ENCODE measurements around the gene IREB2. TPM values are rescaled to one million over a fixed set of nuclear protein-coding genes. Genes with fewer than 3 reads are reported as not detected.
A peak's percentile ranks its signal among the peaks of the same experiment; 100 is the strongest.
"Not testable (repeated sequence)": the region's sequence is repeated elsewhere in the genome, so short reads cannot be mapped to it uniquely, and the experiment has no call there.

The IREB2 gene
- total and polyA plus RNA-seq, 10 donors = 8.6 to 92.6 (median 66.8) TPM

- intact Hi-C loops (cut with DNase I; ENCODE audit: low total_unique reads) = no loop called here
- Histone ChIP-seq H3K27me3 (replicated peaks in 1 of 7) (no peaks in the 10 kb centered on the region), H3K36me3 (no peaks in the 10 kb centered on the region), H3K4me3 (no peak overlapping the region), H3K27ac (no peak overlapping the region), H3K4me1 (no peaks in the 10 kb centered on the region), H3K9me3 (no peaks in the 10 kb centered on the region)
- TF ChIP-seq POLR2A (IDR thresholded peaks at IDR 0.05) = no peak
- TF ChIP-seq POLR2AphosphoS5 (IDR thresholded peaks at IDR 0.05) = no peak
- TF ChIP-seq CTCF (IDR thresholded peaks at IDR 0.05 in 8 of 11, conservative IDR thresholded peaks at IDR 0.05 in 3 of 11) = no peak
- WGBS, 5 donors = 65 to 78% (median 73%) methylated on average over 2 of the region's 2 CpGs
- DNase-seq = no peak
Observed at GRCh38 chr15:78533331-78533730, 95.3 kb downstream of the IREB2 start.

DNA sequence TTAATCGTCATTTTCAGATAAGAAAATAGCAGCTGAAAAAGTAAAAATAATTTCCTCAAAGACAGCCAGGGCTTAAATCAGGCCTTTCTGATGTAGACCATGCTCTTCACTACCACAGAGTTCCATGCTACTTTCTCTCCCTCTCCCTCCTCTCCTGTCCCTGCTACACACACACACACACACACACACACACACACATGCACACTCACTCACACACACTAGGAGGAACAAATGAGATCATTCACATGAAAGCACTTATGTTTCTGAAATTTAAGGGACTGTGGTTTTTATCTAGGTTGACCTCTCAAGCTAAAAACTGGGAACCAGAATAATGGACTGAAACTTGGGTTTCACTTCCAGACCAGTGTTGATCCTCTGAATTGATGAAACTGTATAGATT lies 98.1 kb downstream of the IREB2 start:
- Histone ChIP-seq H3K9me3 (no peaks in the 10 kb centered on the region), H3K36me3 (no peaks in the 10 kb centered on the region), H3K4me1 (peaks cover 0 to 13% (median 7%) of the 10 kb centered on the region in 6 donors), H3K27ac (no peak overlapping the region), H3K4me3 (no peak overlapping the region), H3K27me3 (replicated peaks in 1 of 7) (no peaks in the 10 kb centered on the region)
- 93 to 100% (median 95%) methylated on average over 1 of the region's 1 CpG for WGBS, 5 donors
- no peak for DNase-seq
- no peak for TF ChIP-seq POLR2A (IDR thresholded peaks at IDR 0.05)
- intact Hi-C loops (cut with DNase I; ENCODE audit: low total_unique reads) = no loop called here

DNA sequence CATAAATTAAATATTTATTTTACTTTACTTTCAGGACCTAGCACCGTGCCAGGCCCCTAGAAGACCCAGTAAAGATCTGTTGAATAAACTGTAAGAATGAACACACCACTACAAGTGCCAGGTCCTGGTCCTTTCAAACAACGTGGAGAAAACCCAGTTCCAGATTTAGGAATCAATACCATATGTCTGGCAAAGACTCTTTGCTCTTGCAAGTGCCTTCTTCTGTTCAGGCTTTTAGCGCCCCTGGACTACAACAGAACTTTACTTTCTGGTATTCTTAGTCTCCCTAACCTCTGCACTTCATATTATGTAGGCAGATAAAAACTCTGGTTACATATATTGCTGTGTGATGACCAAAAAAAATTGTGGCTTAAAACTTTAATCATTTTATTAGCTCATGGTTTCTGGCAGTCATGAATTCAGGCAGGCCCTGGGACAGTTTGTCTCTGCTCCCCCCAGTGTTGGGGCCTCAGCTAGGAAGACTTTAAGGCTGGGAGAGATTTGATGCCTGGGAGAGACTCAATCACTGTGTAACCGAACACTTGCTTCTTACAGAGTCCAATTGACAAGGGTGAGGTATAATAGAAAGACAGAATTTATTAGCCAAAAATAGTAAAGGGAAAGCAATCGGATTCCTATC lies 99.4 kb downstream of the IREB2 start:
- Histone ChIP-seq H3K27ac (no peak overlapping the region), H3K4me3 (no peak overlapping the region)
- 88 to 96% (median 91%) methylated on average over 5 of the region's 5 CpGs for WGBS, 5 donors

DNA sequence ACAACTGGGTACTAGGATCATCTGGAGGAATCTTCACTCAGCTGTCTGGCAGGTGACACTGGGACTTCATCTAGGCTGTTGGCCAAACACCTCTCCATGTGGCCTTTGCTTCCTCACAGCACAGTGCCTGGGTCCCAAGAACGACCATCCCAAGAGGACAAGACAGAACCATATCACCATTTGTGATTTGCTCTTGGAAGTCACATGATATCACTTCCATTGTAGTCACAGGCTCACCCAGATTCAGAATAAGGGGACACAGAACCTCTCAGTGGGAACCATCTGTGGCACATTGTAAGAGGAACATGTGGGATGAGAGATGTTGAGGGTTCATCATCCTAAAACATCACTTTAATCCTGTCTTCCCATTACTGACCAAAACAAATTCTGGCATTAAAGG lies 100.3 kb downstream of the IREB2 start:
- peaks cover 14 to 35% (median 29%) of the 10 kb centered on the region in 6 donors for H3K4me1 ChIP-seq
- TF ChIP-seq CTCF (IDR thresholded peaks at IDR 0.05 in 8 of 11, conservative IDR thresholded peaks at IDR 0.05 in 3 of 11) (no peak), POLR2A (IDR thresholded peaks at IDR 0.05) (no peak), POLR2AphosphoS5 (IDR thresholded peaks at IDR 0.05) (no peak)
- no peak overlapping the region for H3K27ac ChIP-seq
- no peak overlapping the region for H3K4me3 ChIP-seq
- intact Hi-C loops (cut with DNase I; ENCODE audit: low total_unique reads) = no loop called here
- H3K36me3 ChIP-seq = peaks cover 0 to 16% (median 10%) of the 10 kb centered on the region in 6 donors
- H3K9me3 ChIP-seq = no peaks in the 10 kb centered on the region
- DNase-seq = no peak
- 67 to 96% (median 88%) methylated on average over 1 of the region's 1 CpG for WGBS, 5 donors
- no peaks in the 10 kb centered on the region for H3K27me3 ChIP-seq (replicated peaks in 1 of 7)

More for the DNA sequence above, 99.4 kb downstream of the IREB2 start:
- intact Hi-C loops (cut with DNase I; ENCODE audit: low total_unique reads) = no loop called here
- Histone ChIP-seq H3K36me3 (peaks cover 0 to 7% (median 1%) of the 10 kb centered on the region in 6 donors), H3K4me1 (peaks cover 11 to 25% (median 20%) of the 10 kb centered on the region in 6 donors), H3K9me3 (no peaks in the 10 kb centered on the region), H3K27me3 (replicated peaks in 1 of 7) (no peaks in the 10 kb centered on the region)
- no peak for TF ChIP-seq POLR2A (IDR thresholded peaks at IDR 0.05)
- no peak for TF ChIP-seq CTCF (IDR thresholded peaks at IDR 0.05 in 8 of 11, conservative IDR thresholded peaks at IDR 0.05 in 3 of 11)
- TF ChIP-seq POLR2AphosphoS5 (IDR thresholded peaks at IDR 0.05) = no peak
- no peak for DNase-seq

DNA sequence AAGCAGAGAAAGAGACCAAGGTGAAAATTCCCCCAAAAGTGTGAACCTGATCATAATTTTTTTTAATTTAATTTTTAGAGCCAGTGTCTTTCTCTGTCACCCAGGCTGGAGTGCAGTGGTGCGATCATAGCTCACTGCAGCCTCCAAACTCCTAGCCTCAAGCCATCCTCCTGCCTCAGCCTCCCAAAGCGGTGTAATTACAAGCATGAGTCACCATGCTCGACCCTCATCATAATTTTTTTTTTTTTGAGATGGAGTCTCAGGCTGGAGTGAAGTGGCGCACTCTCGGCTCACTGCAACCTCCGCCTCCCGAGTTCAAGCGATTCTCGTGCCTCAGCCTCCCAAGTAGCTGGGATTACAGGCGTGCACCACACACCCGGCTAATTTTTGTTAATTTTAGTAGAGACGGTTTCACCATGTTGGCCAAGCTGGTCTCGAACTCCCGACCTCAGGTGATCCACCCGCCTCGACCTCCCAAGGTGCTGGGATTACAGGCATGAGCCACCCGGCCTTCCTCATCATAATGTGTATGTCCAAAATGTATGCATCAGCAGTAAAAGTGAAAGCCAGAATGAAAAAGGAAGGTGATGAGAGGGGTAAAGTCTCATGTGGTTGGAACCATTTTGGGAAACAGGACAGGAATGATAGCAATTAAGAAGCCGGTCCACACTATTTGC lies 101.6 kb downstream of the IREB2 start:
- H3K9me3 ChIP-seq; intact Hi-C loops (cut with DNase I; ENCODE audit: low total_unique reads); H3K27me3 ChIP-seq (replicated peaks in 1 of 7); DNase-seq: not testable (repeated sequence)
- Histone ChIP-seq H3K4me1 (peaks cover 14 to 43% (median 31%) of the 10 kb centered on the region in 6 donors), H3K4me3 (peak overlapping the region; percentile 58 to 90 (median 80)), H3K27ac (peak overlapping the region; percentile 94 to 99 (median 97)), H3K36me3 (peaks cover 0 to 29% (median 22%) of the 10 kb centered on the region in 6 donors)
- WGBS, 5 donors = 76 to 84% (median 79%) methylated on average over 18 of the region's 18 CpGs

All from spleen (tissue), 11 donors.